Activated naive CD8-positive, alpha-beta T cell treated with anti-CD3 and anti-CD28 coated beads for 36 hours (primary cell): ENCODE measurements around the gene KNSTRN. TPM values are rescaled to one million over a fixed set of nuclear protein-coding genes. Genes with fewer than 3 reads are reported as not detected.

Experiments
- DNase-seq: peaks from one replicate; pipeline ENCODE4 v3.0.0; 2021
- H3K27ac Mint-ChIP-seq: one replicate; pipeline ENCODE4 v1.8.0; 2022; ENCODE audit warnings: mild to moderate bottlenecking, moderate library complexity, mixed read lengths
- H3K27me3 Mint-ChIP-seq: one replicate; pipeline ENCODE4 v1.8.0; 2022; ENCODE audit warnings: mild to moderate bottlenecking, mixed read lengths
- H3K36me3 Mint-ChIP-seq: one replicate; pipeline ENCODE4 v1.8.0; 2021; ENCODE audit warnings: mild to moderate bottlenecking, mixed read lengths
- H3K4me1 Mint-ChIP-seq: one replicate; pipeline ENCODE4 v1.8.0; 2021; ENCODE audit warnings: mixed read lengths
- H3K4me3 Mint-ChIP-seq: one replicate; pipeline ENCODE4 v1.8.0; 2022; ENCODE audit warnings: mild to moderate bottlenecking, moderate library complexity, mixed read lengths
- H3K9me3 Mint-ChIP-seq: one replicate; pipeline ENCODE4 v1.8.0; 2022; ENCODE audit warnings: mixed read lengths
- total RNA-seq, 2 experiments: library from RNA; stranded (reverse); gene quantifications; one replicate each; pipeline ENCODE4 v1.2.3, GENCODE V29; 2021

KNSTRN gene
- total RNA-seq, result 10 to 100 TPM; 54.3 to 56.3 TPM

DNA sequence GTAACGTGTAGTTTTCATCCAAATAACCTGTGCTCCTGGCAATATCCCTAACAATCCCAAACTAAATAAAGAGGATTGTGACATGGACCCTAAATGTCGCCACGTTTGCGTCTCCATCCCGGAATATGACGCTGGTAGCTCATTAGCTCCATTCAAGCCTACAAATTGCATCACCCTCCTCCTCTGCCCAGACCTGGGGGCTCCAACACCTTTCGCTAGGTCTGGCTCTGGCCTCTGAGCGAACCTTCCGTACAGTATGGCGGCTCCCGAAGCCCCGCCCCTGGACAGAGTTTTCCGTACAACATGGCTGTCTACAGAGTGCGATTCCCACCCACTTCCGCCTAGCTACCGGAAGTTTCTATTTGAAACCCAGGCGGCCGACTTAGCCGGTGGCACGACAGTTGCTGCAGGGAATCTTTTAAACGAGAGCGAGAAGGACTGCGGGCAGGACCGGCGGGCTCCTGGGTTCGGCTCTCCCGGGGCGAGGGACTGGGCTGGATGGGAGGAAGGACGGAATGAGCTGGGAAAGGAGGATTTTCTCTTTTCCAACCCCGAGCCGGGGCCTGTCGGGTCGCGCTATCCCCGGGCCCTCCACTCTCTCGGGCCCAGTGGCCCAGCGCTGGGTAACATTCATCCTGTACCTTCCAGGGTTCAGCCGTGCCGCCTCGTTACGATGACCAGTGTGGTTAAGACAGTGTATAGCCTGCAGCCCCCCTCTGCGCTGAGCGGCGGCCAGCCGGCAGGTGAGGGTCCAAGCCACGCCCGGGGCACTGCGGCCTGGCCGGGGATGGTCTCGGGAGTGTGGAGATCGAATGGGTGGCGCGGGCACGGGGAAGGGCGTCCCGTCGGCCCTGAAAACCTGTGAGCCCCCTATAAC lies at the start of gene KNSTRN:
TSS of gene KNSTRN (plus strand) at position 142 of the 877 bp plus-strand sequence. CDS start at position 257, 115 bp downstream.
- peak within 1 kb of the TSS; percentile 88 for H3K27ac Mint-ChIP-seq
- peaks cover 20% of the 10 kb centered on the region for H3K4me1 Mint-ChIP-seq
- H3K27me3 Mint-ChIP-seq, result no peaks in the 10 kb centered on the region
- peak; percentile 91 for DNase-seq
- no peaks in the 10 kb centered on the region for H3K9me3 Mint-ChIP-seq
- peaks cover 26% of the 10 kb centered on the region for H3K36me3 Mint-ChIP-seq
- peak within 1 kb of the TSS; percentile 95 for H3K4me3 Mint-ChIP-seq

DNA sequence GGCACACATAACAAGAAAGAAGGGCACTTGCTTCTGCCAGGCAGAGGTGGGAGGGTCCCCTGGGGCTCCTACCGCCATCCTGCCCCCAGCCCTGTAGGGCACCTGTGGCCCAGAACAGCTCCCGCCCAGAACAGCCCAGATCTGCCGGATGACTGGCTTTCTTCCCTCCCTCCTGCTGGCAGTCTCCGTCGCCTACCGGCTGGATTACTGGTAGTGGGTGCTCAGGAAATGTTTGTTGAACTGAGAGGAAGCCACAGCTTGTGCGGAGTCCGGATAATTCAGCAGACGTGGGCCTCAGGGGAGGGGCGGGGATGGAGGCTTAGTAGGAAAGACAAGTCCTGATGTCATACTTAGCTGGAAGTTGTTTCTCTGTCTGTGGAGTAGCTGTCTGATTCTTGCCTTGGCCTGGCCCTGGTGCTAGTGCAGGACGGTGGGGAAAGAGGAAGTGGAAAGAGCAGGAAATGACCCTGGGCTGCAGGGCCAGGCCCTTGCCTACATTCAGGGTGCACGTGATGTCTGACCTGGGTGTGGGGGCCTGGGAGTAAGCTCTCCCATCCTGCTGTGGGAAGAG lies 48.5 kb upstream of the KNSTRN start:
- no peak for DNase-seq
- Mint-ChIP-seq H3K36me3 (no peaks in the 10 kb centered on the region), H3K27ac (no peak overlapping the region), H3K4me1 (peaks cover 16% of the 10 kb centered on the region), H3K9me3 (no peaks in the 10 kb centered on the region), H3K27me3 (no peaks in the 10 kb centered on the region), H3K4me3 (no peak overlapping the region)

DNA sequence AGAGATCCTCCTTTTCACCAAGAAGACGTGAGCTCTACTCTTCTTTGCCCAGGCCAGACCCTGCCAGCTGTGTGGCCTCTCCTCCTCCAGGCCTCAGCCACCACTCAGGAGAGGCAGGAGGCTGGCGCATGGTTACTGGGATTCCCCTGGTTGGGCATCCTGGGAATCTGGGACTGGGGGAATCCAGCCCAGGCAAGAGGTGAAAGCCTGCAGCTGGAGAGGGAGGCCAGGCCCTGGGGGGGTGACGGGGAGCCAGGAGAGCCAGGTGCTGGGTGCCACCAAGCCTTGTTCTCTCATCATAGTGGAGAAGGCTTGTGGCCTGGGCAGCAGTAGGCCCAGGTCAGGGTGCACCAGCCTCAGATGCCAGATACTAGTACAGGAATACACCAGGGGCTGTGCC lies 48.0 kb upstream of the KNSTRN start:
- H3K4me1 Mint-ChIP-seq, result peaks cover 16% of the 10 kb centered on the region
- no peak for DNase-seq
- no peaks in the 10 kb centered on the region for H3K9me3 Mint-ChIP-seq
- no peak overlapping the region for H3K4me3 Mint-ChIP-seq
- no peaks in the 10 kb centered on the region for H3K27me3 Mint-ChIP-seq
- no peak overlapping the region for H3K27ac Mint-ChIP-seq
- no peaks in the 10 kb centered on the region for H3K36me3 Mint-ChIP-seq

- H3K4me1 Mint-ChIP-seq, result peaks cover 16% of the 10 kb centered on the region
- H3K27me3 Mint-ChIP-seq, result no peaks in the 10 kb centered on the region
- no peaks in the 10 kb centered on the region for H3K36me3 Mint-ChIP-seq
- no peak overlapping the region for H3K4me3 Mint-ChIP-seq
- DNase-seq, result no peak
- H3K27ac Mint-ChIP-seq, result no peak overlapping the region
- no peaks in the 10 kb centered on the region for H3K9me3 Mint-ChIP-seq
These were observed 47.4 kb upstream of the KNSTRN start for GRCh38 chr15:40334941-40335795.

- no peak for DNase-seq
- H3K36me3 Mint-ChIP-seq, result no peaks in the 10 kb centered on the region
- no peak overlapping the region for H3K27ac Mint-ChIP-seq
- no peaks in the 10 kb centered on the region for H3K9me3 Mint-ChIP-seq
- peaks cover 16% of the 10 kb centered on the region for H3K4me1 Mint-ChIP-seq
- H3K27me3 Mint-ChIP-seq, result no peaks in the 10 kb centered on the region
- H3K4me3 Mint-ChIP-seq, result no peak overlapping the region
These were observed 46.4 kb upstream of the KNSTRN start for GRCh38 chr15:40335938-40336743.

GRCh38 chr15:40336744-40337122 lies 45.8 kb upstream of the KNSTRN start:
- no peak for DNase-seq

DNA sequence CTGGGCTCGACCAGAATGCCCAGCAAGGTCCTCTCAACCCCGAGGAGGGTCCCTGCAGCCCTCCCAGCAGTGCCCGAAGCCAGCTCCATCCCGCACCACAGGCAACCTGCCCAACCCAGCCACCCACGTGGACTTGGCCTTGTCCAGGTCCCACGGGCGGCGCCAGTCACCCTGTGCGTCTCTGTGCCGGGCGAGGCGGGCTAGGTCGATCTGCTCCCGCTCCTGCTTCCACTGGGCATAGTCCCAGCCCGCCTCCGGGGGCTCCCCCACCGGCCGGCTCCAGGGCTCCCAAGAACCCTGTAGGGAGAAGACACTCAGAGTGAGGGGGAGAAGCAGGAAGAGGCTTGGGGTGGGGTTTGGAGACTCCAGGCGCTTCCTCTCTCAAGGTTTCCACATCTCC lies 44.9 kb upstream of the KNSTRN start:
- Mint-ChIP-seq H3K27me3 (no peaks in the 10 kb centered on the region), H3K36me3 (no peaks in the 10 kb centered on the region), H3K27ac (no peak overlapping the region), H3K9me3 (no peaks in the 10 kb centered on the region), H3K4me3 (no peak overlapping the region), H3K4me1 (peaks cover 16% of the 10 kb centered on the region)
- no peak for DNase-seq

More at GRCh38 chr15:40336744-40337122, 45.8 kb upstream of the KNSTRN start:
- H3K36me3 Mint-ChIP-seq, result no peaks in the 10 kb centered on the region
- H3K9me3 Mint-ChIP-seq, result no peaks in the 10 kb centered on the region
- H3K27ac Mint-ChIP-seq, result no peak overlapping the region
- H3K4me3 Mint-ChIP-seq, result no peak overlapping the region
- no peaks in the 10 kb centered on the region for H3K27me3 Mint-ChIP-seq
- peaks cover 16% of the 10 kb centered on the region for H3K4me1 Mint-ChIP-seq

DNA sequence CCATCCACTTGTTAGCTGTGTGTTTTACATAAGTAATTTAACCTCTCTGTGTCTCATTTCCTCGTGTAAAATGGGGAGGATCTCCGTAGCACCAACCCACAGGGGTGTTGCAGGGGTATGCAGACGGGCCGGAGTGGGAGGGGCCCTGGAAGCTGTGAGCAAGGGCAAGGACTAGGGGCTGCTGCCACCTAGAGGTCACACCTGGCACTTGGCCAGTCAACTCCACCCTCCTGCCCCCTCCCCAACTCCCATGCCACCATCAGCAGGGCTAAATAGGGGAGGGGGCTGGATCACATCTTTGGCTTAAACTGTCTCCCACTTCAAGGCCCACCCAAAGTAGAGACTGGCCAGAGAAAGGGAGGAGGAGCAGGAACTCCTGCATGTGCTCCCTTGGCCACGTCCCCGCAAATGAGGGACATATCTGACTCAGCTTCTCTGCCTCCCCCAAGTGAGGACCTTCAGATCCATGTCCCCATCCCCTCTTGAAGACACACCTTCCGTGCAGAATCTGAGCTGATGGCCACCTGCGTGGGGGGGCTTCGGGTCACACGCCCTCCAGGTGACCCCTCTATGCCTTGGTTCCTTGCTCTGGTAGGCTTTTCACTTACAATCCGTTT lies 44.4 kb upstream of the KNSTRN start:
- peak; percentile 77 for DNase-seq
- Mint-ChIP-seq H3K4me3 (no peak overlapping the region), H3K27ac (no peak overlapping the region), H3K4me1 (peaks cover 16% of the 10 kb centered on the region), H3K9me3 (no peaks in the 10 kb centered on the region), H3K36me3 (no peaks in the 10 kb centered on the region), H3K27me3 (no peaks in the 10 kb centered on the region)

- H3K4me1 Mint-ChIP-seq, result peaks cover 11% of the 10 kb centered on the region
- H3K27me3 Mint-ChIP-seq, result no peaks in the 10 kb centered on the region
- H3K4me3 Mint-ChIP-seq, result no peak overlapping the region
- no peaks in the 10 kb centered on the region for H3K9me3 Mint-ChIP-seq
- no peak overlapping the region for H3K27ac Mint-ChIP-seq
- H3K36me3 Mint-ChIP-seq, result no peaks in the 10 kb centered on the region
- no peak for DNase-seq
These were observed 43.5 kb upstream of the KNSTRN start for GRCh38 chr15:40338921-40339620.

GRCh38 chr15:40339621-40339945 lies 42.9 kb upstream of the KNSTRN start:
- Mint-ChIP-seq H3K27me3 (no peaks in the 10 kb centered on the region), H3K4me1 (peaks cover 8% of the 10 kb centered on the region), H3K27ac (no peak overlapping the region), H3K36me3 (no peaks in the 10 kb centered on the region), H3K4me3 (no peak overlapping the region), H3K9me3 (no peaks in the 10 kb centered on the region)
- DNase-seq, result no peak

DNA sequence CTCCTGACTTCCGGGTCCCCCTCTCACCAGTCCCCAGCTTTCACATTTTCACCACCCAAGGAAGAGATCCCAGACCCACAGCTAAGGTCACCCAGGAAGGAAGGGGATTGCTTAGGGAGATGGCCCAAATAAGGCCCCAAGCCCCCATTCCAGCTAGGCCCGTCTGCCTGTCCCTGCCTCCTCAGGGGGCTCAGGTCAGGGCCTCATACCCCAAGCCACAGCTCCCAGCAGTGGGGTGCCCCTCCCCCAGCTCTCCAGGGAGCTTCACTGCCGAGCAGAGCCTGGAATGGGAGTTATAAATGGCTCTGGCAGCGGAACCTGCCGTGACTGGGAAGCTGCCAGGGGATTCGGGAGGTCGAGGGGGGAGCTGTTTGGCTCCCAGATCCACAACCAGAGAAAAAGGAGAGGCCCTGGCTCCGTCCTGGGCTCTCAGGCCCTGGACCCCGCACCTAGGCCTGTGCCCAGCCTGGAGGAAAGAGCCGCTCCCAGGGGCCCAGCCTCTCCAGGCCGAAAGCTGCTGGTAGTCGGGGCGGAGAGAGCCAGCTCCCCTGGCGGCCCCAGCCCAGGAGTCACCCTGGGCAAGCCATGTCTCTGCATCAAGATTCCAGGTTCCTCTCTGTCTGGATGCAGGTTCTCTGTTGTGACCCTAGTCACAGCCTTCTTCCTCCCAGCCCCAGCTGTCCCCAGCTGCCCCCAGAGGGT lies 42.3 kb upstream of the KNSTRN start:
- Mint-ChIP-seq H3K27ac (no peak overlapping the region), H3K36me3 (no peaks in the 10 kb centered on the region), H3K27me3 (no peaks in the 10 kb centered on the region), H3K4me1 (peaks cover 8% of the 10 kb centered on the region), H3K4me3 (no peak overlapping the region), H3K9me3 (no peaks in the 10 kb centered on the region)
- DNase-seq, result no peak

- DNase-seq, result no peak
- H3K36me3 Mint-ChIP-seq, result no peaks in the 10 kb centered on the region
- H3K27ac Mint-ChIP-seq, result no peak within 1 kb of the TSS
- H3K27me3 Mint-ChIP-seq, result no peaks in the 10 kb centered on the region
- H3K4me3 Mint-ChIP-seq, result no peak within 1 kb of the TSS
- H3K9me3 Mint-ChIP-seq, result no peaks in the 10 kb centered on the region
- H3K4me1 Mint-ChIP-seq, result peaks cover 8% of the 10 kb centered on the region
These were observed 41.7 kb upstream of the KNSTRN start, which contains the start of gene CCDC9B for GRCh38 chr15:40340740-40341400. Gene CCDC9B, minus strand, starts transcription at chr15:40340939. Its CDS starts 120 bp downstream, at chr15:40340819.
